WTC11 (cell line): ENCODE measurements around the gene AOC1. TPM values are rescaled to one million over a fixed set of nuclear protein-coding genes. Genes with fewer than 3 reads are reported as not detected.

ENCODE experiments used
- ATAC-seq: fragments of 200-7000 bp; cut with Tn5 transposase; 2 replicates; pipeline ENCODE4 v1.10.0; 2021; ENCODE audit warnings: mild to moderate bottlenecking, moderate library complexity
- CTCF ChIA-PET: fragments of 300-600 bp; sonication (Branson Sonifier 250); formaldehyde crosslinking; loops from one replicate; lab custom pipeline; 2021; ENCODE audit warnings: antibody characterized with exemption; lab: Charles Lee
- POLR2A ChIA-PET: fragments of 350-600 bp; sonication (Branson Sonifier 250); formaldehyde crosslinking; loops from one replicate; lab custom pipeline; 2021; ENCODE audit warnings: antibody characterized with exemption; lab: Charles Lee
- DNase-seq: peaks from one replicate; pipeline ENCODE4 v3.0.0; 2021; ENCODE audit warnings: low spot score
- H3K27ac Mint-ChIP-seq: 2 replicates; pipeline ENCODE4 v1.8.0; 2021; ENCODE audit warnings: mixed read lengths
- H3K27me3 Mint-ChIP-seq: 2 replicates; pipeline ENCODE4 v1.8.0; 2021; ENCODE audit warnings: low read depth, mild to moderate bottlenecking, moderate library complexity, mixed read lengths
- H3K36me3 Mint-ChIP-seq: 2 replicates; pipeline ENCODE4 v1.8.0; 2021; ENCODE audit warnings: mixed read lengths
- H3K4me1 Mint-ChIP-seq: 2 replicates; pipeline ENCODE4 v1.8.0; 2022; ENCODE audit warnings: mixed read lengths
- H3K4me3 Mint-ChIP-seq: 2 replicates; pipeline ENCODE4 v1.8.0; 2021; ENCODE audit warnings: mild to moderate bottlenecking, moderate library complexity, mixed read lengths
- H3K9me3 Mint-ChIP-seq: 2 replicates; pipeline ENCODE4 v1.8.0; 2021; ENCODE audit warnings: mixed read lengths
- E2F4 ChIP-seq: sonication (generic); formaldehyde crosslinking; IDR thresholded peaks from 2 replicates; pipeline ENCODE4 v1.8.1; 2022; ENCODE audit warnings: low read depth, mild to moderate bottlenecking, moderate library complexity, missing genetic modification reagents, borderline replicate concordance
- EMX1 ChIP-seq: fragments of 250-450 bp; sonication (Bioruptor Pico); IDR thresholded peaks from 2 replicates; pipeline ENCODE4 v1.8.0; 2021; ENCODE audit warnings: mild to moderate bottlenecking
- GABPB1 ChIP-seq: sonication (generic); formaldehyde crosslinking; IDR thresholded peaks from 2 replicates; pipeline ENCODE4 v1.8.1; 2023; ENCODE audit warnings: mild to moderate bottlenecking, missing genetic modification reagents
- GTF2I ChIP-seq: fragments of 250-450 bp; sonication (Bioruptor Pico); conservative IDR thresholded peaks from 2 replicates; pipeline ENCODE4 v1.4.0; 2021; ENCODE audit warnings: mild to moderate bottlenecking
- IRF1 ChIP-seq: sonication (generic); formaldehyde crosslinking; IDR thresholded peaks from 2 replicates; pipeline ENCODE4 v1.8.0; 2023; ENCODE audit warnings: missing genetic modification reagents
- NFYB ChIP-seq: sonication (generic); formaldehyde crosslinking; conservative IDR thresholded peaks from 2 replicates; pipeline ENCODE4 v1.8.0; 2022; ENCODE audit warnings: low read depth, missing genetic modification reagents
- PREB ChIP-seq: sonication (generic); formaldehyde crosslinking; IDR thresholded peaks from 2 replicates; pipeline ENCODE4 v1.8.1; 2022; ENCODE audit warnings: mild to moderate bottlenecking, missing genetic modification reagents, moderate library complexity, borderline replicate concordance
- SMAD4 ChIP-seq: sonication (generic); formaldehyde crosslinking; IDR thresholded peaks from 2 replicates; pipeline ENCODE4 v1.8.0; 2022; ENCODE audit warnings: mild to moderate bottlenecking, missing genetic modification reagents
- TEAD1 ChIP-seq: sonication (generic); formaldehyde crosslinking; IDR thresholded peaks from 2 replicates; pipeline ENCODE4 v1.8.0; 2022; ENCODE audit warnings: mild to moderate bottlenecking, missing genetic modification reagents
- TEAD4 ChIP-seq: sonication (generic); formaldehyde crosslinking; IDR thresholded peaks from 2 replicates; pipeline ENCODE4 v1.8.0; 2022; ENCODE audit warnings: mild to moderate bottlenecking, missing genetic modification reagents
- ZBTB21 ChIP-seq: sonication (generic); formaldehyde crosslinking; IDR thresholded peaks from 2 replicates; pipeline ENCODE4 v1.8.1; 2023; ENCODE audit warnings: mild to moderate bottlenecking, missing genetic modification reagents, borderline replicate concordance
- ZNF138 ChIP-seq: sonication (generic); formaldehyde crosslinking; conservative IDR thresholded peaks from 2 replicates; pipeline ENCODE4 v1.8.1; 2022; ENCODE audit warnings: mild to moderate bottlenecking, moderate library complexity, missing genetic modification reagents
- ZNF219 ChIP-seq: sonication (generic); formaldehyde crosslinking; IDR thresholded peaks from 2 replicates; pipeline ENCODE4 v1.8.0; 2023; ENCODE audit warnings: missing genetic modification reagents, mild to moderate bottlenecking, borderline replicate concordance
- ZSCAN18 ChIP-seq: fragments of 250-450 bp; sonication (Bioruptor Pico); IDR thresholded peaks from 2 replicates; pipeline ENCODE4 v2.1.2; 2022; ENCODE audit warnings: mild to moderate bottlenecking, moderate library complexity
- total RNA-seq: library from RNA; stranded (reverse); gene quantifications from 3 replicates; pipeline ENCODE4 v1.2.3, GENCODE V29; 2021
- TF ChIP-seq, protein P1 (sequence below): sonication (generic); formaldehyde crosslinking; IDR thresholded peaks from 2 replicates; pipeline ENCODE4 v1.8.1; 2022; ENCODE audit warnings: missing genetic modification reagents, borderline replicate concordance
- TF ChIP-seq, protein P2 (sequence below): sonication (generic); formaldehyde crosslinking; IDR thresholded peaks from 2 replicates; pipeline ENCODE4 v1.8.0; 2023; ENCODE audit warnings: mild to moderate bottlenecking, missing genetic modification reagents
- TF ChIP-seq, protein P3 (sequence below): sonication (generic); formaldehyde crosslinking; IDR thresholded peaks from 2 replicates; pipeline ENCODE4 v1.8.1; 2022; ENCODE audit warnings: low read depth, missing genetic modification reagents, borderline replicate concordance

AOC1 gene
- total RNA-seq, 1 experiment from 2014 or later = 0.17 TPM

- CTCF ChIA-PET = interaction anchor here (0.7 to 3.3 kb wide), 51 partner anchors 9 to 568 kb away, joined by 3 to 40 read pairs (median 5); partner anchors contain the start of genes AOC1, TMEM176A and TMEM176B
- TF ChIP-seq TEAD4 (CRISPR knock-in tag) = no peak
- TF ChIP-seq TEAD1 (CRISPR knock-in tag) = no peak
- TF ChIP-seq ZNF138 (CRISPR knock-in tag) = no peak
- TF ChIP-seq SMAD4 = no peak
- TF ChIP-seq ZBTB21 = no peak
- TF ChIP-seq, protein P1, sequence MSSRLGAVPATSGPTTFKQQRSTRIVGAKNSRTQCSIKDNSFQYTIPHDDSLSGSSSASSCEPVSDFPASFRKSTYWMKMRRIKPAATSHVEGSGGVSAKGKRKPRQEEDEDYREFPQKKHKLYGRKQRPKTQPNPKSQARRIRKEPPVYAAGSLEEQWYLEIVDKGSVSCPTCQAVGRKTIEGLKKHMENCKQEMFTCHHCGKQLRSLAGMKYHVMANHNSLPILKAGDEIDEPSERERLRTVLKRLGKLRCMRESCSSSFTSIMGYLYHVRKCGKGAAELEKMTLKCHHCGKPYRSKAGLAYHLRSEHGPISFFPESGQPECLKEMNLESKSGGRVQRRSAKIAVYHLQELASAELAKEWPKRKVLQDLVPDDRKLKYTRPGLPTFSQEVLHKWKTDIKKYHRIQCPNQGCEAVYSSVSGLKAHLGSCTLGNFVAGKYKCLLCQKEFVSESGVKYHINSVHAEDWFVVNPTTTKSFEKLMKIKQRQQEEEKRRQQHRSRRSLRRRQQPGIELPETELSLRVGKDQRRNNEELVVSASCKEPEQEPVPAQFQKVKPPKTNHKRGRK (CRISPR knock-in tag) = no peak
- no peak for TF ChIP-seq ZNF219
- no peak for TF ChIP-seq IRF1 (CRISPR knock-in tag)
- TF ChIP-seq, protein P2, sequence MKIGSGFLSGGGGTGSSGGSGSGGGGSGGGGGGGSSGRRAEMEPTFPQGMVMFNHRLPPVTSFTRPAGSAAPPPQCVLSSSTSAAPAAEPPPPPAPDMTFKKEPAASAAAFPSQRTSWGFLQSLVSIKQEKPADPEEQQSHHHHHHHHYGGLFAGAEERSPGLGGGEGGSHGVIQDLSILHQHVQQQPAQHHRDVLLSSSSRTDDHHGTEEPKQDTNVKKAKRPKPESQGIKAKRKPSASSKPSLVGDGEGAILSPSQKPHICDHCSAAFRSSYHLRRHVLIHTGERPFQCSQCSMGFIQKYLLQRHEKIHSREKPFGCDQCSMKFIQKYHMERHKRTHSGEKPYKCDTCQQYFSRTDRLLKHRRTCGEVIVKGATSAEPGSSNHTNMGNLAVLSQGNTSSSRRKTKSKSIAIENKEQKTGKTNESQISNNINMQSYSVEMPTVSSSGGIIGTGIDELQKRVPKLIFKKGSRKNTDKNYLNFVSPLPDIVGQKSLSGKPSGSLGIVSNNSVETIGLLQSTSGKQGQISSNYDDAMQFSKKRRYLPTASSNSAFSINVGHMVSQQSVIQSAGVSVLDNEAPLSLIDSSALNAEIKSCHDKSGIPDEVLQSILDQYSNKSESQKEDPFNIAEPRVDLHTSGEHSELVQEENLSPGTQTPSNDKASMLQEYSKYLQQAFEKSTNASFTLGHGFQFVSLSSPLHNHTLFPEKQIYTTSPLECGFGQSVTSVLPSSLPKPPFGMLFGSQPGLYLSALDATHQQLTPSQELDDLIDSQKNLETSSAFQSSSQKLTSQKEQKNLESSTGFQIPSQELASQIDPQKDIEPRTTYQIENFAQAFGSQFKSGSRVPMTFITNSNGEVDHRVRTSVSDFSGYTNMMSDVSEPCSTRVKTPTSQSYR (CRISPR knock-in tag) = no peak
- no peak for TF ChIP-seq GABPB1 (CRISPR knock-in tag)
- no peak for TF ChIP-seq ZSCAN18 (CRISPR knock-in tag)
- TF ChIP-seq GTF2I (CRISPR knock-in tag) = no peak
- no peak for TF ChIP-seq E2F4 (CRISPR knock-in tag)
- TF ChIP-seq, protein P3, sequence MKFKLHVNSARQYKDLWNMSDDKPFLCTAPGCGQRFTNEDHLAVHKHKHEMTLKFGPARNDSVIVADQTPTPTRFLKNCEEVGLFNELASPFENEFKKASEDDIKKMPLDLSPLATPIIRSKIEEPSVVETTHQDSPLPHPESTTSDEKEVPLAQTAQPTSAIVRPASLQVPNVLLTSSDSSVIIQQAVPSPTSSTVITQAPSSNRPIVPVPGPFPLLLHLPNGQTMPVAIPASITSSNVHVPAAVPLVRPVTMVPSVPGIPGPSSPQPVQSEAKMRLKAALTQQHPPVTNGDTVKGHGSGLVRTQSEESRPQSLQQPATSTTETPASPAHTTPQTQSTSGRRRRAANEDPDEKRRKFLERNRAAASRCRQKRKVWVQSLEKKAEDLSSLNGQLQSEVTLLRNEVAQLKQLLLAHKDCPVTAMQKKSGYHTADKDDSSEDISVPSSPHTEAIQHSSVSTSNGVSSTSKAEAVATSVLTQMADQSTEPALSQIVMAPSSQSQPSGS (CRISPR knock-in tag) = no peak
- TF ChIP-seq EMX1 = no peak
- TF ChIP-seq NFYB (CRISPR knock-in tag) = no peak
- no peak for TF ChIP-seq PREB
- Mint-ChIP-seq H3K27ac (no peak overlapping the region; the same call in 1 of the 2 replicates), H3K4me3 (no peak overlapping the region), H3K4me1 (peaks cover 37% of the 10 kb centered on the region), H3K27me3 (peaks cover 60% of the 10 kb centered on the region), H3K9me3 (peaks cover 15% of the 10 kb centered on the region), H3K36me3 (peaks cover 12% of the 10 kb centered on the region)
- ATAC-seq = no peak
- no peak for DNase-seq
- POLR2A ChIA-PET = interaction anchor here (0.9 to 1.2 kb wide), 2 partner anchors 34 to 88 kb away, joined by 3 read pairs; no protein-coding TSS in a partner anchor
Measured at GRCh38 chr7:150897502-150898474, 45.5 kb downstream of the AOC1 start.
